Right hindlimb (tissue), 1 donor: ENCODE results near the gene NIPBL.
"Not testable (repeated sequence)": the region's sequence is repeated elsewhere in the genome, so short reads cannot be mapped to it uniquely, and the experiment has no call there.

ENCODE experiments used
- DNase-seq: peaks from one replicate; pipeline ENCODE4 v3.0.0-alpha.2; 2018

NIPBL gene

GRCh38 chr5:37039824-37040223 is 163.3 kb downstream of the NIPBL start:
- no peak for DNase-seq

DNA sequence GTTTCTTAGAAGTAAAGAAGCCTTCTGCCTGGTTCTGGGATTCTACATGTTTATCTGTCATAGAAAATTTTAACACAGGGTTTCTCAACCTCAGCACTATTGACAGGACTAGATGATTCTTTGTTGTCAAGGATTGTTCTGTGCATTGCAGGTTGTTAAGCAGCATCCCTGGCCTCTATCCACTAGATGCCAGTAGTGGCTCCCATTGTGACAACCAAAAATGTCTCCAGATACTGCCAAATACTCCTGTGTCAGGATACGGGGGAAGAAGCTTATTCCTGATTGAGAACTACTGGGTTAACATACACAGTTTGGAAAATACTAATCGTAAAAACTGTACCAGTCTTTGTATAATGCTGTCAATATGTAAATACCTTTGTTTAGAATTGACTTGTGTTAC is 167.1 kb downstream of the NIPBL start:
- no peak for DNase-seq

GRCh38 chr5:37044120-37044519 is 167.6 kb downstream of the NIPBL start:
- no peak for DNase-seq

DNA sequence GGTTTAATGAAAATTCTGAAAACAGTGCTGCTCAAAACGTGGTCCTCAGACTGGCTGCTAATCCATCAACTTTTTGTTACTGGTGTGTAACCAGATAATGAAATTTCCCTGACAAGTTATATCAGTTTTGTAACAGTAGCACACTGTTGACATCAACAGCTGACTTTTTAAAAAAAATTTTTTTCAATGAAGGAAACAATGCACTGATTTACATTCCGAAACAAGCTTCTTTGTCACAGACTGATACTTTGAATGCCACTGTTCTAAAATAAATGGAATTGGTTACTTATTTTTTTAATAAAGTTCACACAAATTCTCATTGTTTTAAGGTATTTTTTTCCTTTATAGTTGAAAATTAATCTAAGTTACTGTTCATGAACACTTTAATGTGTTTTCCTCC is 169.1 kb downstream of the NIPBL start:
- no peak for DNase-seq

DNA sequence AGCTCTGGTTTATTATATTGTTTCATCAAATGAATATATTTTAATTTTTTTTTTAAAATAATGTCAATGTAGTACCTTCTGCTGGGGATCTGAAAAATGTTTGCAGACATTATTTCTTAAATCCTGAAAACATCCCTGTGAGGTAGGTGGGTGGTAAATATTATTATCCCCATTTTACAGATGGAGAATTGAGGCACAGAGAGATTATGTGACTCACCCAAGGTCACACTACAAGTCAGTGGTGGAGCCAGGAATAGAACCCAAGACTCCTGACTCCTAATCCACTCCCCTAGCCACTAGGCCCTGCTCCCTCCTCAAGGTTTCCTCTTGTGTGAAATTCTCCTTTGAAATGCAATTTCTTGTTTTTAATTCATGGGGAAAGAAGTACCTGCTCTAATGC is 171.4 kb downstream of the NIPBL start:
- DNase-seq, result no peak

- DNase-seq, result no peak
These were observed 177.8 kb downstream of the NIPBL start for GRCh38 chr5:37054391-37054790.

- no peak for DNase-seq
These were observed 178.9 kb downstream of the NIPBL start for GRCh38 chr5:37055383-37055990.

GRCh38 chr5:37056762-37057161 is 180.2 kb downstream of the NIPBL start:
- DNase-seq, result no peak

- no peak for DNase-seq
These were observed 183.5 kb downstream of the NIPBL start for GRCh38 chr5:37060030-37060429.

DNA sequence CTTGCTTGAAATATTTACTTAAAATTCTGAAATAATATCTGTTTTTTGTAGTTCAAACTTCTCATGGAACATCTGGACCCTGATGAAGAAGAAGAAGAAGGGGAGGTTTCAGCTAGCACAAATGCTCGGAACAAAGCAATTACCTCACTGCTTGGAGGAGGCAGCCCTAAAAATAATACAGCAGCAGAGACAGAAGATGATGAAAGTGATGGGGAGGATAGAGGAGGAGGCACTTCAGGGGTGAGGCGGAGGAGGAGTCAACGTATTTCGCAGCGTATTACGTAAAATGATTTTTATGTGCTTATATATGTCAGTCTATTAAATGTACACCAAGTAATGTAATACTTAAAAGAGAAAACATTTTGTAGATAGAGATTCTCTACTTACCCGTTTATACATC is 187.2 kb downstream of the NIPBL start:
- DNase-seq, result no peak

DNA sequence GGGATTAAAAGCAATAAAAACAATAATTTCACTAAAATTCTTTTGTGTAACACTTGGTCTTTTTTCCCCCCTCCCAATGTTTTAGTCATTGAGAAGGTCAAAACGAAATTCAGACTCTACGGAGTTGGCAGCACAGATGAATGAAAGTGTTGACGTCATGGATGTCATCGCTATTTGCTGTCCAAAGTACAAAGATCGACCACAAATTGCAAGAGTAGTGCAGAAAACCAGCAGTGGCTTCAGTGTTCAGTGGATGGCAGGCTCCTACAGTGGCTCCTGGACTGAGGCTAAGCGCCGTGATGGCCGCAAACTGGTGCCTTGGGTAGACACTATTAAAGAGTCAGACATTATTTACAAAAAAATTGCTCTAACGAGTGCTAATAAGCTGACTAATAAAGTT is 187.9 kb downstream of the NIPBL start:
- no peak for DNase-seq

- DNase-seq, result no peak
These were observed 194.9 kb downstream of the NIPBL start for GRCh38 chr5:37071487-37071886.

DNA sequence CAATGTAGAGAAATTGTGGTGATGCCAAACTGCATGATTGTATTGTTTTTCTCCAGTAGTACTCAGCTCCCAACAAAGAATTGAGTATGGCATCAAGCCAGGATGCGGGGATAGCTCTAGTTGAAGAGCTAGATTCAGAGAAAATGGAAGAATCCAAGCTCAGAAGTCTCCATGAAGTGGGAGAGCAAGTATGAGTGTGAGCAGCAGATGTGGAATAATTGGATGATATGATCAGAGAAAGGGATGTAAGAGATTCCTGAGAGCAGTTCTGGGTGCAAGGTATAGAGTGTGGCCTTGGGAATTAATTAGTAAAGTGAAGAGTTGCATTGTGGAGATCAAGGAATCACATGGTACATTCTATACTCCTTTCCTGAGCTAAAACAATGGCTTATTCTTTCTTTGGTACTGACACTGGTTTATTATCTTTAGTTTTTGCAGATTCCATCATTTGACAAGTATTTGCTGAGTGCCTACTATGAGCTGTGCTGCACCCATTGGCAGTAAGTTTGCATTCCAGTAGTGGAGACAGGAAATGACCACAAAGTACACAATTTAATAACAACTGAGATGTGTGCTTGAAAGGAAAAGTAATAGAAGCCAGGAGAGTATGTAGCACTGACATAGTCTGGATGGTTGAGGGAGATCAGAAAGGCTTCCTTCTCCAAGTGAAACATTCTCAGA is 195.5 kb downstream of the NIPBL start:
- no peak for DNase-seq

- DNase-seq, result no peak
These were observed 198.9 kb downstream of the NIPBL start for GRCh38 chr5:37075399-37075950.

DNA sequence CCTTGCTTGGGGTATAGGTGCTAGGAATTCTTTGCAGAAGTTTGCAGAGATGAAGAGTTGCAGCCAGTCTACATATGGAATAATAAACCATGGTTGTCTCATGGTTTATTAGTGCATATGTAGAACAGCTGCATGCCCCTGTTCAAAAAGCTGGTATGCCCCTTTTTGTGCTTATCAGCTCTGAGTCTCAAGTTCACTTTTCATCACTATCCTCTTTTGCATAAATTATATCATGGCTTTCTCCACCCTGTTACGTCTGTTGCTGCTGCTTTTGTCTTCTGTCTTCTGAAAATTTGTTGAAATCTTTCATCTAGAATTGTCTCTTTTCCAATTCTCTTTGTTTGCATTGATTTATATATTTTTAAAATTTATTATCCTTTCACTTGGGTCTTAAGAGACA is 200.6 kb downstream of the NIPBL start:
- DNase-seq, result no peak

DNA sequence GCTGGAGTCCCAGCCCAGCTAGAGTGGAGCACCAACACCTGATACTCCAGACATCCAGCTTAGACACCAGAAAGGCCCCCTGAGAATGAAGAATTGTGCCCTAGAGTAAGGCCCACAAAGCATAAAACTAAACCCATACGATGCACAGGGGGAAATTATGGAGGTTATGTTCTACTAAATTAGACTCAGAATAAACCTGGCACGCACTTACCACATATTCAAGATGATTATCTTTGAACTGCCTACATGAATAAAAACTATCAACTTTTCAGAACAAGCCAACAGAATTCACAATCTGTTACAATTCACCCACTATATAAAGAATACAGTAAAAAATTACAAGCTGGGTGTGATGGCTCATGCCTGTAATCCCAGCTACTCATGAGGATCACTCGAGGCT is 204.1 kb downstream of the NIPBL start:
- no peak for DNase-seq

- not testable (repeated sequence) for DNase-seq
These were observed 206.4 kb downstream of the NIPBL start for GRCh38 chr5:37082977-37083376.

- DNase-seq, result not testable (repeated sequence)
These were observed 209.5 kb downstream of the NIPBL start for GRCh38 chr5:37086026-37086425.

DNA sequence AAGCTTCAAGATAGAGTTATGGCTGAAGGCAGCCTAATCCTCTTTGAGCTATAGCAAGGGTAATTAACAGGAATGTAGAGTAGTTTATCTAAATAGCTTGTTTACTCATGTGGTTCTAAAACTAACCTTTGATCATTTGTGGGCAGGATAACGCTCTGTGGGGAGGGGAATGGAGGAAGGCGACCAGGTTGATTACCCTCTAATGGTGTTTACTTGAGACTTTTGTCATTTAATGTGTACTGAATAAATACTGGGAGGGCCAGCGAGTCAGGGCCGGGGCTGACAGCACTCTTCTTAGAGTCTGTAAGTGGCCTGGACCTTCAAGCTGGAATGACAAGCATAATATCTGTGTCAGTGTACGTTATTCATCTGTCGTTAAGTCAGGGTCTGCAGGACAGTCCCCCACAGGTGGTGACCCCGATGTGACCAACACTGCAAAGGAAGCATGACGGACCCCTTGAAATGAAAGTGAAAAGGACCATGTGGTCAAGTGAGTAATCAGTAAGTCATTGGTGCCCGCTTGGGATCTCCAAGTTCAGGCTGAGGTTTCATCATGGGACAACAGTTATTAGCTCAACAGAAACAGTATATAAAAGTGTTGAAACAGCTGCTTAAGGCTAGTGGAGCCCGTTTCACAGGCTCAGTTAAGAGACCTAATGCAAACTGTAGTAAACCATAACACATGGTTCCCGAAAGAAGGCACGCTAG is 210.1 kb downstream of the NIPBL start:
- DNase-seq, result no peak

- no peak for DNase-seq
These were observed 211.4 kb downstream of the NIPBL start for GRCh38 chr5:37088009-37088408.

- no peak for DNase-seq
These were observed 213.7 kb downstream of the NIPBL start for GRCh38 chr5:37090123-37090726.

- DNase-seq, result no peak
These were observed 214.2 kb downstream of the NIPBL start for GRCh38 chr5:37090781-37091180.

DNA sequence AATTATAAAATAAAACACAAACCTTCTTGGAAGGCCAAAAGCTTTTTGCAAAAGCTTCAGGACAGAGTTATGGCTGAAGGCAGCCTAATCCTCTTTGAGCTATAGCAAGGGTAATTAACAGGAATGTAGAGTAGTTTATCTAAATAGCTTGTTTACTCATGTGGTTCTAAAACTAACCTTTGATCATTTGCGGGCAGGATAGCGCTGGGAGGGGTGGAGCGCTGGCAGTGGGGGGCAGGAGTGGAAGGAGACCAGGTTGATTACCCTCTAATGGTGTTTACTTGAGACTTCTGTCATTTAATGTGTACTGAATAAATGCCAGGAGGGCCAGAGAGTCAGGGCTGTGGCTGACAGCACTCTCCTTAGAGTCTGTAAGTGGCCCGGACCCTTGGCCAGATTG is 217.2 kb downstream of the NIPBL start:
- not testable (repeated sequence) for DNase-seq

DNA sequence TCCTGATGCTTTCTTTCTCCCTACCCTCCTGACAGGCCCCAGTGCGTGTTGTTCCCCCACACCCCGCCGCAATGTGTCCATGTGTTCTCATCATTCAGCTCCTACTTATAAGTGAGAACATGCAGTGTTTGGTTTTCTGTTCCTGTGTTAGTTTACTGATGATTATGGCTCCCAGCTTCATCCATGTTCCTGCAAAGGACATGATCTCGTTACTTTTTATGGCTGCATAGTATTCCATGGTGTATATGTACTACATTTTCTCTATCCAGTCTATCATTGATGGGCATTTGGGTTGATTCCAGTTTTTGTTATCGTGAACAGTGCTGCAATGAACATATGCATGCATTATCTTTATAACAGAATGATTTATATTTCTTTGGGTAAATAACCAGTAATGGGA is 222.7 kb downstream of the NIPBL start:
- DNase-seq, result not testable (repeated sequence)
